Activated T-helper 9 cell treated with anti-CD3 and anti-CD28 coated beads, Interleukin-2, amount 50 U/mL, for 16 hours (primary cell): ENCODE results near the gene TACC3.

Experiments
- DNase-seq: peaks from one replicate; pipeline ENCODE4 v3.0.0-alpha.2; 2020; ENCODE audit warnings: low read depth

The TACC3 gene

DNA sequence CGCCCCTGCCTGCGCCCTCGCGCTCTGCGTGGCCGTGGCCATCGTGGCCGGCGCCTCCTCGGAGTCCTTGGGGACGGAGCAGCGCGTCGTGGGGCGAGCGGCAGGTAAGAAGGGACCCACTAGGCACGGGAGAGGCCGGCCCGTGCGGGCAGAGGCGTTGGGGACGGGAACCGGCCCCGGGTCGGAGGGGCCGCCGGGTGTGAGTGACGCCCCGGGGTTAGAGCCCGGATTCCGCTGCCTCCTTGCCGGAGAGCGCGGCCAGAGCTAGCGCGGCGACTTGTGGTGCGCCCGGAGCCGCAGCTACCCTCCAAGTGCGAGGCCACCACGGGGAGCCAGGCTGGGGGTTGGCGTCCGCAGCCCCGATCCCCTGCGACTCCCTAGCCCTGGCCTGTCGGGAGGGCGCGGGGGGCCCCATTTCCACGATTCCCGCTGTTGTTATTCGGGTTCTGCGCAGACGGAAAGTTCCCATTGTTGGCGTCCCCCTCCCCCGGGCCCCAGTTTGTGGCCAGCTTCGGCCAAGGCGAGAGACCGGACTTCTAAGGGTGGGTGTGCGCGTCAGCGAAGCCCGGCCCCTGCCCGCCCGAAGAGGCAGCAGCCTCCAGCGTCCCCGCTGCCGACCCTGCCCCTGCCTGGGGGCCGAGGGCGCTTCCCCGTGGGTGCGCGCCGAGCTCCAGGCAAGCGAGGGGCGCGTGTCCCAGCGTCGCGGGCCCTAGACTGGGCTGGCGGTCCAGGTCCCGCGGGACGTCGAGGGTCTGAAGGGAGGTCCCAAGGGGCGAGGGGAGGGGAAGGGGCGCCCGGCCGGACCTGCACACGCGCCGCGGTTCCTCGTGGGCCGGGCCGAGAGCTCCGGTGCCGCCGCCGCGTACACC lies 72.9 kb downstream of the TACC3 start:
- DNase-seq = no peak
